Activated T-helper 9 cell treated with anti-CD3 and anti-CD28 coated beads, Interleukin-2, amount 50 U/mL, for 16 hours (primary cell): ENCODE data around the gene RRAS2.
A peak's percentile ranks its signal among the peaks of the same experiment; 100 is the strongest.
"Not testable (repeated sequence)": the region's sequence is repeated elsewhere in the genome, so short reads cannot be mapped to it uniquely, and the experiment has no call there.

Experiments
- DNase-seq: peaks from one replicate; pipeline ENCODE4 v3.0.0-alpha.2; 2020; ENCODE audit warnings: low read depth

RRAS2 gene

DNA sequence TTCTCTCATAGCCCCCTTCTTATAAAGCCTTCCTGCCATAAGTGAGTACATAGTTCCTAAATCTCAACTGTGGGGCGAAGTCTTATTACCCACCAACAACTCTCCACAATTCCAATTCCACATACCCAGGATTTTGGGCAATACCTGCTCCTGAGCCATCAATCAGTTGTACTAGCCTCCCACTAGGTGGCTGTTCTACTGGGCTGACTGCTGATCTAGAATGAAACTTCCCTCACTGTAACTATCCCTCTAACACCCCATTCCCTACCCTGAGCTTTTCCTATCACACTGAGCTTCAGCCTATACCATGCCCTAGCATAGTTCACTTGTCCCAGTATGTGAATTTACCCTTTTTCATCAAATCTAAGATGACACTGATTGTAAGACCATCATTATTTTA lies 52.5 kb downstream of the RRAS2 start:
- DNase-seq: no peak

DNA sequence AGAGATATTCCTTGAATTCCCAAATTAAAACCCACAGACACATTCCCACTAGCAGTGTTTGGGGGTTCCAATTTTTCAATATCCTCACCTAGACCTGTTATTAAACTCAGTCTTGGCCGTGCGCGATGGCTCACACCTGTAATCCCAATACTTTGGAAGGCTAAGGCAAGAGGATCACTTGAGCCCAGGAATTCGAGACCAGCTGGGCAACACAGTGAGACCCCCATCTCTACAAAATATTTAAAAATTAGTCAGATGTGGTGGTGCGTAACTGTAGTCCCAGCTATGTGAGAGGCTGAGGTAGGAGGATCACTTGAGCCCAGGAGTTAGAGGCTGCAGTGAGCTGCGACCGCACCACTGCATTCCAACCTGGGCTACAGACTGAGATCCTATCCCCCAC lies 53.3 kb downstream of the RRAS2 start:
- DNase-seq: no peak

DNA sequence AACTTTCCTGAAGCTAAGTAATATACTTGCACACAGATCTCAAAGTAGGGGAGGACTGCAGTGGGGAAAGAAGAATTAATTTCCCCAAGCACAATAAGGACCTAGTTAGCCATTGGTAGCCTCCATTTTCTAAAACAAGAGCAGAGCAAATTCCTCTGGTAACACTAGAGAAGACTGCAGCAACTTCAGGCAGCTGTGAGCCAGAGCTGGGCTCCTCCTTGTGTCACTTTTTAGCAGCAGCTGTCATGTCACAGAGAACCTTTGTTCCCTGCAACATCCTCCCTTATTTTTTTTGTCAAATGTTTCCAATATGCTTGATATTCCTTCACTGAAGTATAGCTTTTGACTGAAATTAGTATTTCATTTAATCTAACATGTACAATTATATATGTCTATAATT lies 54.4 kb downstream of the RRAS2 start:
- no peak for DNase-seq

DNA sequence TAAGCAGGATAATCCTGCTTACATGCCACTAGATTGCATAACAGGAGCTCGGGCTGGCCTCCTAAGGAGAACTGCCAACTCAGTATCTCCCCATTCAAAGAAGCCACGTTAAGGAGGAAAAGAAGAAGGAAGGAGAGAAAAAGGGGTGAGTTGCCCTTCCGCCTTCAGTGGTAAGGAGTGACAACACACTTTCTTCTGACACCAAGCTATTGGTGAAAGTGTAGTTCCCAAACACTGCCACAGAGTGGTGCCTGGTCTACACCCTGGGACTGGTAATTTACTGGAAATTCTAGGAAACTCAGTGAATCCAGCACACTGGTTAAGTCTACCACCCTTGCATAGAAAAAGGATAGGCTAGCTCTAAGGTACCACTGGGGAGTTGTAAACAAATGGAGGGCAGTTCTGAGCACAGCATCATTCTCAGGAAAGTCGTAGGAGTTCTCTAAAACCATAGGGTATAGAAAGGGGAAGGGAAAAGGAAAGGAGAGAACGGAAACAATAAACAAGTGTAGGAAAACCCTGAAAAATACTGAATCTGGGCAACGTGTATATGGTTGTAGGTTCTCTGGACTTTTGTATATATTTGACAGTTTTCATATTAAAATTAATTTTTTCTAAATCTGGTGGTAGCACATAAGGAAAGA lies 58.2 kb downstream of the RRAS2 start:
- DNase-seq: peak; percentile 8

DNA sequence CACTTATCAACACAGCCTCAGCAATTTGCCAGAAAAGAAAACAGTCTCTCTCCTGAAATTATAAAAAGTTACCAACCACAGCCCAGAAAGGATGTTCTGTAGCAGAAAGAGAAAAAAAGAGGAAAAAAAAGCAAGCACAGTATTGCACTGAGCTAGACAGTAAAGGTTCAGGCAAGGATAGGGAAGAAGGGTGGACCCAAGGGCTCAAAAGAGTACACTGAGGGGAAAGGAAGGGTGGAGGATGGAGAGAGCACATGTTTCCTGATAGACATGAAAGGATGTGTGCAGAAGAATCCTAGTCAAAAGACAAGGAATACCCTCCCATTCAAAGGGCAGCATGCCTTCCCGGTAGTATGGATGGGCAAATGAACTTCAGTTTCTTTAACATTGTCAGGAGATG lies 59.1 kb downstream of the RRAS2 start:
- no peak for DNase-seq

DNA sequence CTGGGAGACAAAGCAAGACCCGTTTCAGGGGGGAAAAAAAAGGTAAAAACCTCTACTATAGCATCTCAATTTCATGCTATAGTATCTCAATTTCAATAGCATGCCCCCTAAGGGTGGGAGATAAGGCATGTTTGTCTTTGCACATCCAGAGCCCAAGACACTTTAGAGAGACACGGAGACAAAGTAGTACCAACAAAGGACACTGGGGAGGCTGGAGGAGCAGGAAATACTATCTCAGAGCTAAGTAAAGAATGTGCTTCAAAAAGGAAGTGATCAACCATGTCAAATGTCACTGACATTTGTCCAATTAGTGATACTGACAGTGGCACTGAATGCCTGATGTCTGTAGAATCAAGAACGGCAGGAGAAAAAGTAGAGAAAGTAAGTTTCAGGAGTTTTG lies 68.6 kb downstream of the RRAS2 start:
- no peak for DNase-seq

DNA sequence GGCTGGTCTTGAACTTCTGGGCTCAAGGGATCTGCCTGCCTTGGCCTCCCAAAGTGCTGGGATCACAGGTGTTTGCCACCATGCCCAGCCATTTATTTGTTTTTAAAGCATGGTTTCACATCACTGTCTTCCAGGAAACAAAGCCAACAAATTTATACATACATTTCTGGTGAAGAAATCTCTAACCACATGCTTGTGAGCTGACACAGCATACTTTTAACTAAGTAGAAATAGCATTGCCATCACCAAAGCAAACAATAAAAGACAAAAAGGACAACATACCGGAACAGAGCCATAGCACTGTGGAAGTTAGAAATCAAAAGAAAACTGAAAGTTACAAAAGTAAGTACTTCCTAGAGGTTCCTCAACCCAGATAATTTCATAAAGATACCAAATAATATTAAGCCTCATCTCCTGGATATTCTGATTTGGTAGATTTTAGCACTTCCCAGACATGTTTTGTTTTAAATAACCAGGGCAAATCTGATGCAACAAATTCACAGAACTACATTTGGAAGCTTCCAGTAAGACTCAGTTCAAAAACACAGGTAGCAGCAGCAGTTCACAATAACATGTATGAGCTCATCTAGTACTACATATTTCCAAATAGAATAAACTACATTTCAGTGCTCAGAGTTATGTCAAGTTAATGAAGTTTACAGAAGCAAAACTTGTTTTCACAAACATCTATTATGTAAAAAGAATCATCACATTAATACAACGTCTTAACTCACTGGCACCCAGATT lies 70.6 kb downstream of the RRAS2 start:
- no peak for DNase-seq

DNA sequence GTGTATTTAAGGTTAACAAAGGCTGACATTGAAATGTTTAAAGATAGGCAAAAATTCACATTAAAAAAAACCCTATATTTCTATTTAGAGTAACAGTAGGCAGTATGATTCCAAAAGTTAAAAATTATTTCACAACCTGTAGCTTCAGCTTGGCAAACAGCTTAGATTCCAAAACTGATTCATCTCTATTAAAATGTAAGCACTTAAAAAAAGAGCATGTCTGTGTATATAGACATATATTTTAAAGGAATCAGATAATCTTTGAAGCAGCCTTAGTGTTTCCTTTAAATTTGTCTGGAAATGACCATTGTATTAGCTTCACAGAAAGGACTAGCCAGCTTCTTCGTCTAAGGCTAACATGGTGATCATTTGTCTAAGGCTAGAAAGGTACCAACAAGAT lies 80.1 kb downstream of the RRAS2 start:
- not testable (repeated sequence) for DNase-seq

DNA sequence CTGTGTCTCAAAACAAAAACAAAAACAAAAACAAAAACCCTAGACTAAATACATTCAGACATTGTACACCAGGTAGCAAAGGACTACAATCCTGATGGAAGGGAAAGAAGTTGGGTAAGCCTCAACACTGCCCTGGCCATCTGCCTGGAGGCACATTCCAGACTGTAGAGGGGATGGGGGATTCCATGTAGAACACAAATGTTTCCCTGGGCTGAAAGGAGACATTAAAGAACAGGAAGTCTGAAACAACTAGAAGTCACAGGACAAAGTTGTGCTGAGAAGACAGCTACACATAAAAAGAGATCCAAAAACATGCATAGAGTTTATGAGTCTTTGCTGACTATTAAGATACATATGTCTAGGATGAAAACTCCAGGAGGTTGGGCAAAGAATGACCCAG lies 83.9 kb downstream of the RRAS2 start:
- DNase-seq: no peak

DNA sequence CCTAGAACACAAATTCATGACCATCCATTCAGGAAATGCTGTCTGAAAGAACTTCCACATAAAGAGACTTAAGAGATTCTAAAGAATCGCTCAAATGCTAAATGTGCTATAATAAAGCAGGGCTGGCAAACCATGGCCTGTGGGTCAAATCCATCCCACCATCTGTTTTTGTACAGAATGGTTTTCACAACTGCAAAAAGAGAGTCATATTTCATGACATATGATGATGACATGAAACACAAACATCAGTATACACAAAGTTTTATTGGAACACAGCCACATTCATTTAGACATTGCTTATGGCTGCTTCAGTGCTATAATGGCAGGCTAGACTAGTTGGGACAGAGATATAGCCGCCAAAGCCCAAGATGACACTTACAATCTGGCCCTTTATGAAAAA lies 85.1 kb downstream of the RRAS2 start:
- no peak for DNase-seq

DNA sequence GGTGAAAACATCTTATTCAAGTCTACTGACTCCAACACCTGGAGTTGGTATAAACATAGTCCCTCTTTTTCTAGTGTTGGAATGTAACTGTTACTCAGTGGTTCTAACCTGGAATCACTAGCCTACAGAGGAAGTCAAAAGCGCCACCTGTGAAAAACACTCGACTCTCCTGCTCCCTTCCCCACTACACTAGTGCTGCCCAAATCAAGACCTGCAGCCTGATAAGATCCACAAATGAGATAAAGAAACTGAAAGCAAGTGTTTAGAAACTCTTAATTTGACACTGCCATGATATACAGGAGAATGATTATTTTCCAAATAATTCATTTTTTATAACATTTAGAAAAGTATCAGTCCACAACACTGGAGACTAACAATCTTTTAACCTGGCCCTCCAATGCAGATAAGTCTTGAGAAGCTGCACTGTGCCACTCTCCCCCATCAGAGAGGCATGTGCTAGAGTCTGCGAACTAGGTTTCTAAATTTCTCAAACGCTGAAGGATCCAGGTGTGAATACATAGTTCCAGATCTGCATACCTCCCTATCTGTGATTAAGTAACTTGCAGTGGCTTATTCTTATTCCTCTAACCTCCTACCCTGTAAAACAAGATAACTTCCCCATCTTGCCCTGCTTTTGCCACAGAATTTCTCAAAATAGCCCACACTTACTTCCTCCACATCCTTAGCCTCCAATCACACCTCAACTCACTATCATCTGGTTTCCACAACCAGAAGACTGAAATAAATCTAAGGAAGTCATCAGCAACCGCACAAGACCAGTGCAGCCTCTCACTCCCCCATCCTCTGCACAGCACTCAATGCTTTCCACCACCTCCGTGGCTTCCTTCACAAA lies 88.1 kb downstream of the RRAS2 start:
- DNase-seq: no peak

DNA sequence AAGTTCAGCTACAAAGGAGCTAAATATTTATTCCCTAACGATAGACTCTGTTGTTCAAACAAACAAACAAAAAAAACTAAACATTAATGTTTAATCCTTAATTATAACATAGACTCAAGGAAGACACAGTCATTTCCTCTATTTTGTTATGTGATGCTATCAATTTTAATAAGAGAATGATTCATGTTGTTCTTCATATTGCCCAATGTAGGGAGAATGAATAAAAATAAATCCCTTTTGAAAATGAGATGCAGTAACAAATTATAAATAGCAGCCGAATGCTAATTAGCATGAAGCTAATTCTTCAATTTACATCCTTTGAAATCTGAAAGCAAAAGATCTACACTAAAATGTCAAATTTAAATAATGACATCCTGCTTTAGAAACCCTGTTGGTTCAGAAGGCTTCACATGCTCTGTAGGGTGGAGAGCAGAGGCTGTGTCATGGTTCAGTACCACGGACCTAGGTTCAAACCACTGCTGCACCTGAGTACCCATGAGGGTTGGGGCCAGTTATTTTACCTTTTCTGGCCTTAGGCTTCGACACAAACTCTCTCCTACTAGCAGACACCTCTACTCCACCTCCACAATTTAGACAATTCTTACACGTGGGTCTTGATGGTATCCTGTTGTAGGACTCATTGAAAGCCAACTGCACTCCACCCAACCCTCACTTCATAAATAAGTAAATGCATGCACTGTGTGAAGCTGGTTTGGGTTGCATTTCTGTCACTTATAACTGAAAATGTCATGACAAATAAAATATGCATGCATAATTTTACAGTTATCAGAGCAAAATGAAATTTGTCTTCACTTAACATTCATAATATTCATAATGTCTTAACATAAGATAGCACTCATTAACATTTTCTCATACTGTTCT lies 89.0 kb downstream of the RRAS2 start:
- DNase-seq: no peak

DNA sequence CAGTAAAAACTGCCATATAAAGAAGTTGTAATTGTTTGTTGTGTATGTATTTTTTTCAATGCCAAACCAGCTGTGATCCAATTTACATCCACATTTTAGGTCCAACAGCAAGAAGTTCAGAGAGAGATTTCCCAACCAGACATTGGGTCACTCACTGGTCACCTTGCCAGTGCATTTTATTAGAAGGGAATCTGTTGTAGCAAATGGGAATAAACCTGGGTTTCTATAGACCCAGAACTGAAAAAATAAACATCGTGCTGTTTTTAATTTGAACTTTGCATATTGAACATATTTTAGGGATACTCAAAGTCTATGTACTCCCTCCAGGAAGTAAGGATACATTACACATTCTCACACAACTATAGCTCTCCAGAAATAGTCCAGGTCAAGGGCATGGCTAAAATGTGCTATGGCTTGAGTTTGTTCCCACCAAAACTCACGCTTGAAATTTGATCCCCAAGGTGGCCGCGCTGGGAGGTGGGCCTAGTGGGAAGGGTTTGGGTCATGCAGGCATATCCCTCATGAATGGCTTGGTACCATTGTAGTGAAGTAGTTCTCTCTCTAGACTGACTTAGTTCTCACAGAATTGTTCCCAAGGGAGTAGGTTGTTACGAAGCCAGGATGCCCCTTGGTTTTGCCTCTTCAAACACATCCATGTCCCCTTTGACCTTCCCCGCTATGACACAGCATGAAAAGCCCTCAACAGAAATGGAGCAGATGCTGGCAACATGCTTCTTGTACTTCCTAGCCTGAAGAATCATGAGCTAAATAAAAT lies 90.9 kb downstream of the RRAS2 start:
- DNase-seq: no peak

DNA sequence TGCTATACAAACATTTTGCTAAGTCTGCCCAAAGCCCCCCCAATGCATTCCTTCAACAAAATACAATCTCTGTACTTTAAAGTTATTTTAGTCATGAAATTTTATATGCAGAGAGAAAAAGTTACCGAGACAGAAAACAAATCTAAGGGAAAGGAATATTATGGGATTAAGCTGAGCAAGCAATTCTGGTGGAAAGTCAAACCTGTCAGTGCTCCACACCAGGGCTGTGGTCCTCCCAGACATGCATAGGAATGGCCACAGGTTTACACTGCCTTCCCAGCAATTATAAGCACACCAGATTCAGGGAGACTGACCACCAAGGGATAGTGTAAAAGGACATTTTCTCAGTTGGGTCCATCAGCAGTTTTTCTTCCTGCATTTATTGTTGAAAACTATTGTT lies 92.4 kb downstream of the RRAS2 start:
- no peak for DNase-seq

DNA sequence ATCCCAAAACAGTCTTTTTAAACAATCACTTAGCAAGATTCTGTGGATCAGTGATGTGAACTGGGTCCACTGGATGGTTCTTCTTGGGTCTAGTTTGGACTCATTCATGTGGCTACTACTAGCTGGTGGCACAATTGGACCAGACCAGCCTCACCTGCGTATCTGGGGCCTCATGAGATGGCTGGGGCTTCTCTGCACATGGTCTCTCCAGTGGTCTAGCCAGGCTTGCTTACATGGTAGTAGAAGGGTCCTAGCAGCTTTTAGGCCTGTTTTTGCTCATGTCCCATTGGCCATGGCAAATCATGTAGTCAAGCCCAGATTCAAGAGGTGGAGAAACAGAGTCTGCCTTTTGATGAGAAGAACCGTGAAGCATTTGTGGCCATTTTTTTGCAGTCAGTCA lies 94.0 kb downstream of the RRAS2 start:
- no peak for DNase-seq

DNA sequence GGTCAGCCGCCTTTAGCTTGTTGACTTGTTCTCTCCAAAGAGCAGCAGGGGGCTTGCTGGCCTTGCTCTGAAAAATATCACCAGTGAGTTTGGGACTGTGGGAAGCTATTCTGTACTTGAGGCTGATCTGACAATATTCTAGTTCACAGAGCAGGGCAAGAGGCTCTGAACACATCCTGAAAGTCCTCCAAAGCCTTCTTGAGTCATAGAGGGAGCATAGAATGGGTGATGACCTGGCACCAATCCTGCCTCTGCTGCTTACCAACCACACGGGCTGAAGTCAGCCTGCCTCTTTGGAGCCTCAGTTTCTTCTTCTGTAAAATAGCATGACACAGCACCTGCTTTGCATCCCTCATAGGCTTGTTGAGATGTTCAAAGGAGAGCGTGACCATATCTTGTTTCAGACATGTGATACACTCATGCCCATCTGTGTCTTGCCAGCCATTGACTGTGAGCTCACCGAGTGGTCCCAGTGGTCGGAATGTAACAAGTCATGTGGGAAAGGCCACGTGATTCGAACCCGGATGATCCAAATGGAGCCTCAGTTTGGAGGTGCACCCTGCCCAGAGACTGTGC lies 96.6 kb downstream of the RRAS2 start:
- no peak for DNase-seq

DNA sequence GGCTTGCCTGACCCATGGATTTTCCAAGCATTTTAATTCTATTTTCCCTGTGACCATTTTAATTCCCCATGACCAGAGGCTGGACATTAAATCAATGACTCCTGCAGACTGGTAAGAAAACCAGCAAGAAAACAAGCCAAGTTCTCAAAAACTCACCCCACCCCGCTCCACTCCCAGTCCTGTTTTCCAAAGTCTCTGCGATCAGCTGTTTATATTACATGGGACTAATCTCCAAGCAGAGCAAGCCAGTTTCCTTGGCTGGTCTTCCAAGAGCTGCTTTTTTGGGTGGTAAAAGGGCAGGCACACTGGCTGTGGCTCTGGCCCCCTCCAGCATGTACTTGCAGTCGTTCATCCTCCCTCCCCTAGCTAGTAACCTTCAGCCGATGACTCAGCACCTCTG lies 97.9 kb downstream of the RRAS2 start:
- DNase-seq: no peak

DNA sequence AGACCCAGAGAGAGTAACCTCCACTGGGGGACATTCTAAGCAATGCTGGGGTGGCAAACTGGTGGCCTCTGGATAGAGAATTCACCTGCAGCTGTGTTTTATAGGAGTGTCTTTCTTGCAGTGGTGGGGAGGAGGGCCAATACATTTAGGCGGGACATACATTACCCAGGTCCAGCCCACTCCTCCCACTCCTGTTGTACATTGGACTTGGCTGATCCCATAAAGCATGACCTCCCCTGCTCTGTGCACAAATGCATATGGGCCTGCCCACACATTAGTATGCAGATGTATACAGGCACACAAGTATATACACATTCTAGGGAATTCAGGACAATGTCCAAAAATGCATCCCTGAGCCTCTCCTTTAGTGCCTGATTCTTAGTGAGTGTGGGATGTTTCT lies 99.1 kb downstream of the RRAS2 start:
- DNase-seq: no peak

DNA sequence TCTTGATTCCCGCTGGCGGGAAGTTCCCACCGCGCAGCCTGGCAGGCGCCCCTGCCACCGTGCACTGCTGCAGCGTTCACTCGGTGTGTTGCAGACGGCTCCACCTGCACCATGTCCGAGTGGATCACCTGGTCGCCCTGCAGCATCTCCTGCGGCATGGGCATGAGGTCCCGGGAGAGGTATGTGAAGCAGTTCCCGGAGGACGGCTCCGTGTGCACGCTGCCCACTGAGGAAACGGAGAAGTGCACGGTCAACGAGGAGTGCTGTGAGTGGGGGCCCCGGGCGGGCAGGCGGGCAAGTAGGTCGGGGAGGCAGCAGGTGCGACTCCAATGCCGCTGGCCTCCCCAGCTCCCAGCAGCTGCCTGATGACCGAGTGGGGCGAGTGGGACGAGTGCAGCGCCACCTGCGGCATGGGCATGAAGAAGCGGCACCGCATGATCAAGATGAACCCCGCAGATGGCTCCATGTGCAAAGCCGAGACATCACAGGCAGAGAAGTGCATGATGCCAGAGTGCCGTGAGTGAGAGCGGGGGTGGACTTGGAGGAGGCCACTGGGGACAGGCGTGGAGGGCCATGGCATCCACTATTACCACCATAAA lies 99.7 kb downstream of the RRAS2 start:
- DNase-seq: no peak

DNA sequence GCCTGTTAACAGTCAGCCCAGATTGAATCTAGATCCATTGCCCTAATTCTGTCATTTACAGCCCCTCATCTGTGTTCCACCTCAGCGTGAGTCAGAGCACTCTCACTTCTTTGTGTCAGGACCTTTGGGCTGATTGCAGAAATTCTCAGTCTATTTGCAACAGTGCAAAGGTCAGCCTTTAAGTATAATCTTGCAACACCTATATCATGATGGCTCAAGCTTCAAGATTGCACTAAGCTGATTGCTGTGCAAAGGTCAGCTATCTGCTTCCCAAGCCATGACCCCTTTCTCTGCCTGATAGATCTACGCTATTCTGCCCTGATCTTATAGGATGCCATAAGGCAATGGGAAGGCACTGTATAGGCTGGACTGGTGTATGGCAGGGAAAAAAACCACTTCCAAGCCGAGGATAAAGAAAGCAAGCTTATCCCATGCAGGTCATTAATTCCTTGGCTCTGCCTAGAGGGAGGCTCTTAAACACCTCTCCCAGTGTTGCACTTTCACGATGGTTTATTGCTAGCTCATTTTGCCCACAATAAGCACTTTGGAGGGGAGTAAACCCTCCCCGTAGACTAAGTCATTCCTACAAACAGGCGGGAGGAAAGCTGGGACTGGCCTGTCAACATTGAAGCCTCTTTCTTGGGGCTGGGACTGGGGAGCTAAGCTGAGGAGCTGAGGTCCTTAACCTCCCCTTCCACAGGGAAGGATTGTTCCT lies 100.6 kb downstream of the RRAS2 start:
- DNase-seq: no peak
